Measurements from ENCODE around the gene CCDC149.

DNA sequence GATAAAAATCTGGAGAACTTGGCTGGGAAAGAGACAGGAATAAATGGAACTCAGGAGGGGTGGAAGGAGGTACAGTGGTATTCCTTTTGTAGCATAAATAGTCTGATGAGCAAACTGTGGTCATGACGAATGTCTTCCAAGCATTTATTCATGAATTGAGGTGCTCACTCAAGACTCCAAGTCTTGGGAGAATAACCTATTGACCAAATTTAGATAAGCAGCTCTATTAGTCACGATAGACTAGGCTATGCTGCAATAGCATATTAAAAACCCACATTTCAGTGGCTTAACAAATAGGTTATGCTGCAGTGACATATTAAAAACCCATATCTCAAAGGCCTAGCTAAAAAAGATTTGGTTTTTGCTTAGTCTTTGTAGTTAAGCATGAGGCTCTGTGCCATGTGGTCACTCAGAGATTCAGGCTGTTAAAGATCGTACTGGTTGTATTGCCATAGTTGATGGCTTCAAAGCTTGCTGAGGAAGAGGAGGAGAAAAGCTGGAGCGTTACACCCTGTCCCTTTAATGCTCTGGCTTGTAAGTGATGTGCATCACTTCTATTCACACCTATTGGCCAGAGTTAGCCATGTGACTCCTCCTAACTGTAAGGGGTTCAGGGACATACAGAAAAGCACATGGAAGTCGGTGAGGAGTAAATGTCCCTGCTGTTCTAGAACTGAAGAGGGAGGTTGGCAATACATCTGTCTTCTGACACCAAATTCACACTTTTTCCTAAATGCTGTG lies 24.5 kb upstream of the CCDC149 start:
- TF ChIP-seq POLR2AphosphoS5 (IDR thresholded peaks at IDR 0.05; ENCODE audit: borderline replicate concordance, low read depth, low read length): no peak
- TF ChIP-seq EZH2 (IDR thresholded peaks at IDR 0.05): no peak

Measured in SK-N-MC (cell line).